ENCODE measurements around the gene INTS15.

Gene INTS15

DNA sequence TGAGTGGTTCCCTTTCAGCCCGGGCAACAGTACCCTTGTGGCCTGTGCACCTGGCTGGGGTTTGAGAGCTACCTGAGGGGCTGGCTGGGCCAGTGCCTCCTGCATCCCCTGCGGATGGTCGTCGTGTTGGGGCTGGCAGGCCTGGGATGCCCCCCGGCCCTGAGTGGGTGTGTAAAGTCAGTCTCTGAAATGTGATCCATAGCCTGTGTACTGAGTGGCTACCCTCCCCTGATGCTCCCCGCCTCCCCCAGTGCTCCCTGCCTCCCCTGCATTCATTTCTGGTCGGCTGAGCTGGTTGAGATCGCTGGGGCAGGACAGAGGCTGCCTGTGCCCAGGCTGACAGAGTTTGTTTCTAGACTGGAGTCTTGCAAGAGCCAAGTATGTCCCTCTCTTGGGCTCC, 56.6 kb downstream of the INTS15 start:
- TF ChIP-seq, protein P1, sequence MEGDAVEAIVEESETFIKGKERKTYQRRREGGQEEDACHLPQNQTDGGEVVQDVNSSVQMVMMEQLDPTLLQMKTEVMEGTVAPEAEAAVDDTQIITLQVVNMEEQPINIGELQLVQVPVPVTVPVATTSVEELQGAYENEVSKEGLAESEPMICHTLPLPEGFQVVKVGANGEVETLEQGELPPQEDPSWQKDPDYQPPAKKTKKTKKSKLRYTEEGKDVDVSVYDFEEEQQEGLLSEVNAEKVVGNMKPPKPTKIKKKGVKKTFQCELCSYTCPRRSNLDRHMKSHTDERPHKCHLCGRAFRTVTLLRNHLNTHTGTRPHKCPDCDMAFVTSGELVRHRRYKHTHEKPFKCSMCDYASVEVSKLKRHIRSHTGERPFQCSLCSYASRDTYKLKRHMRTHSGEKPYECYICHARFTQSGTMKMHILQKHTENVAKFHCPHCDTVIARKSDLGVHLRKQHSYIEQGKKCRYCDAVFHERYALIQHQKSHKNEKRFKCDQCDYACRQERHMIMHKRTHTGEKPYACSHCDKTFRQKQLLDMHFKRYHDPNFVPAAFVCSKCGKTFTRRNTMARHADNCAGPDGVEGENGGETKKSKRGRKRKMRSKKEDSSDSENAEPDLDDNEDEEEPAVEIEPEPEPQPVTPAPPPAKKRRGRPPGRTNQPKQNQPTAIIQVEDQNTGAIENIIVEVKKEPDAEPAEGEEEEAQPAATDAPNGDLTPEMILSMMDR (IDR thresholded peaks at IDR 0.05): no peak

DNA sequence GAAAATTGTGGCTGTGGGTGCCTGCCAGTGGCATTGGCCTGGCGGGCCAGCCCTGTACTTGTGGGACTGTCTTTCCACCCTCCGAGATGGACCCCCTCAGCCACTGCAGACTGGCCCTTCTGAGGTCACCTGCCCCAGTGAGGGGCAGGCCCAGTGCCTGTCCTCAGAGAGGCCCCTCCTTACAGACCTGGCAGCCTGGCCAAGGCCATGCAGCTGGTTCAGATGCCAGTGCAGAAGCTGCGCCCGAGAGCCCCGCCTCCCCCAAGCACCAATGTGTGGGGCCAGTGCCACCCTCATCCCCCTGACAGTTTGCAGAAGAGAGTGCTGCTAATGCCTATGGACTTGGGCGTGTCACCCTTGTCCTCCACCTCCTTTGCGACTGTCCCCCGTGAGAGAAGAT, 57.3 kb downstream of the INTS15 start:
- TF ChIP-seq, protein P1 (IDR thresholded peaks at IDR 0.05): no peak

DNA sequence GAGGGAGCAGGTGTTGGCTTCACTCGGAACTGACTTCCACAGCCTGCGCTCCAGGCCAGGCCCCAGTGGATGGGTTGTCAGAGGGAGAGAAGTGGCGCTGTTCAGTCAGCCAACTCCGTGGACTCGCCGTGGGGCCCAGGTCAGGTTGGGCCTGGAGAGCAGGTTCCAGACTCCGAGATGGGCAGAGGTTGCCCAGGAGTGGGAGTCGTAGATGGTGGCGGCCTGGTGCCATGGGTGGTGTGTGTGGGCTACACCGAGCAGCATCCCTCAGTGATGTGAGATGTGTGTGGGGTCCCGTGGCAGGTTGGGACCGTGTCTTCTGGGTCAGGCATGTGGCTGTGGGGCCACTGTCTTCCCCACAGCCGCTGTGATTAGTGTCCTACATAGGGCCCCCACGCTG, 57.7 kb downstream of the INTS15 start:
- TF ChIP-seq, protein P1 (IDR thresholded peaks at IDR 0.05): no peak

DNA sequence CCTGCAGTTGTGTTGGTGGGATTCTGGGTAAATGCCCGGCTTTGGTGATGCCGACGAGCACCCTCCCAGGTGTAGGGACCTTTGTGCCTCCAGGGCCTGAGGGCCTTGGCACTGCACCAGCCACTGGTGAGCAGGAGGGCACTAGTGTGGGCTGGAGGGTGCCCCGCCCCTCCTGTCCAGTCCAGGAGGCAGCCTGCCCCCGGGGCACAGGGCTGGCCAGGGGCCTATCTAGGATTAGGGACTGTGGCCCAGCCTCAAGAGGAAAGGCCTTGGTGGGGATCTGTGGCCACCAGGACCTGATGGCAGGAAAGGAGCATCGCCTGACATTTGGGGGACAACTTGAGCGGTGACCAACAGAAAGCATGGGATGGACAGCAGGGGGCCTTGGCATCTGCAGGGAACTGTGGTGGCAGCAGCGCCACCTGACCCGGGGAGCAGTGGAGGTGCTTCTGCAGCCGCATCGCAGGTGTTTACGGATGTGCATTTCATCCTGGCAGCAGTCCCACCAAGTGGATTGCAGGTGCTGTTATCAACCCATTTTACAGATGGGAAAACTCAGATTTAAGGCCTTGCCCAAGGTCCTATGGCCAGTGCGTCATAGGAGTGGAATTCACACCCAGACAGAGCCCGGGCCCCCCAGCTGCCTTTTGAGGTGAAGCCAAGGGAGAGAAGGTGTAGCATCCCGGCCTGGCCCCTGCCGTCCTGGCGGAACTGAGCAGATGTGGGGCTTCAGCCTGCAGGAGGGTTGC, 58.4 kb downstream of the INTS15 start:
- TF ChIP-seq, protein P1 (IDR thresholded peaks at IDR 0.05): no peak

DNA sequence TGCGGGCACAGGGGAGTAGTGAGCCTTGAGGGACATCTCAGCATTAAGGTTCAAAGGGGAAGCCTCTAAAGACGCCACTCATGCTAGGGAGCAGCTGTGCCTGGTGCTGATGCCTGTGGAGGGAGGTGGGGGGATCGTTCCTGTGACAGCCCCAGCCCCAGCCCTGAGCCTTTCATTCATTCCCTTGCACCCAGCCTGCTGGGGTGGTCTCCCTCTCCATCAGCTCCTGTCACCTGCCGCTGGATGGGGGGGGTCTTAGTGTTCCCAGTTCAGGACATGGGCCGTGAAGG, 58.9 kb downstream of the INTS15 start:
- TF ChIP-seq, protein P1 (IDR thresholded peaks at IDR 0.05): no peak

DNA sequence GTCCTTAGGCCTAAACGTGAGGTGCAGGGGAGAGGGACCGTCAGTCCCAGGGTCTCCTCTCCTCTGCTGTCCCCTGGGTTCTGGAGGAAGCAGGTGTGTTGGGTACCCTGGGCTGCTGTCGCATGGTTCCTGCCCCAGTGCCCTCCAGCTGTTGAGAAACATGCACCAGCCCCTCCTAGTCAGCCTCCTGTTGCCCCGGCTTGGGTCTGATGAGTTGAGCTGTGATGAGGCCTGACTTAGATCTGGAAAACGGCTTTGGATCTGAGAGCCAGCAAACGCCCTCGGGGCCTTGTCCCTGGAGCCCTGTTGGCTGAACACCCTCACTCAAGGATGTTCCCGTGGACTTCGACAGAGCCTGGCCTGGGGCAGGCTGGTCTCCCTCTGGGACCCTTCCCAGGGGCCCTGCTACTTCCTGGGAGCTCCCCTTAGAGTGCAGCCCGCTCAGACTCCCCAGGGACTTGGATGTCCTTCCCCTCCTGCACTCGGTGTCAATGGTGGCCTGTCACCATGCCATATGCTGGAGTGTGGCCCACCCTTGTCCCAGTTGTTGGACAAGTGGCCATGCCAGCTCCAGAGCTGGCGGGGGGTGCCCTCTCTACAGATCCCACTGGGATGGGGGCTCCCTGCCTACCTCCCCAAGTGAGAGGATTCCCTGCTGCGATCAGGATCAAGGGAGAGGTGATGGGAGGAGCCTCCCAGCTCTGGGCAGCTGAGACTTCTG, 59.6 kb downstream of the INTS15 start:
- TF ChIP-seq, protein P1 (IDR thresholded peaks at IDR 0.05): no peak

DNA sequence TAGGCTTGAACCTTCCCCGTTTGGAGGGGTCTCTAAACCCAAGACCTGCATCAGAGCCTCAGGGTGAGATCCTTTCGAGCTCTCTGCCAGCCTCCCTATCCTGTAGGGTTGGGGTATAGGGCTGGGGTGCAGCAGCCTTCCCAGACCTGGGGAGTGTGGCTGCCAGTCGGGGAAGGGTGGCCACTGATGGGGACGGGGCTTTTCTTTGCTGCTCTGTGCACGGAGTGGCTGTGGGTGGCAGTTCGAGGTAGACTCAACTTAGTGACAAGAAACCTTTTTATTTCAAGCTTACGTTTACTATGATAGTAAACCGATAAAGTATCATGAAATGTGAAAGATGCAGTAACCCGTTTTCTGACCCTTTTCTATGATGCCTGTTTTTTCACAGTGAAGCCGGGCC, 60.3 kb downstream of the INTS15 start:
- TF ChIP-seq, protein P1 (IDR thresholded peaks at IDR 0.05): no peak

All from LNCAP (cell line).